Inflammatory macrophage (primary cell): Measurements from ENCODE around the gene TACC2.

Experiments used
- DNase-seq, 2 donors: peaks; one replicate each; pipeline ENCODE4 v3.0.0-alpha.2; 2020 to 2022

Gene TACC2

DNA sequence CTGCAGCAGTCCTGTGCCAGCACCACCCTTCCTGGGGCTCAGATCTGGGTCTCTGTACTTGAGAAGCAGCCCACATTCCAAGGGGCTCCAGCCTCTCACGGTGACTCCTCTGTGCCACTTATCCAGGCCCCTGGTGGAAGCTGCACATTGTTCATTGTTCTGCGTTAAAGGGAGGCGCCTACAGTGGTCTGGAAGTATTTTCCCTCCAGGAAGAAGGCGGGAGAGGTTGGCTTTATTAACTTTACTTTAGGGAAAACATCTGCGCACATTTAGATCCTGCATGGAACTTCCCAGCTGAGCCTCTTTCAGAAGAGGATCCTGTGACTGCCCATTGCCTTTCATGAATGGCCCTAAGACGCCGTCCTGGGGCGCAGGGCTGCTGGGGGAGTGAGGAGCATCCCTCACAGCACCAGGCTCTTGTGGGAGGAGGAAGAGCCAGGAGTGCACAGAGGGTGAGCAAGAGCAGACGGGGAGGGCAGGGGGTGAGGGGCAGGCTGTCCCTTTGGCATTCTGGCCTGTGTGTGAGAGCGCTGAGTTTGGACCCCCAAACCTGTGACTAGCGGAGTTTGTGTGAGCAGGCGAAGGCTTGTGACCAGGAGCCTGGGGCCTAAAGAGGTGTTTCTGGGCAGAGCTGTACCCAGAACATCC, 183.5 kb downstream of the TACC2 start:
- DNase-seq = no peak

DNA sequence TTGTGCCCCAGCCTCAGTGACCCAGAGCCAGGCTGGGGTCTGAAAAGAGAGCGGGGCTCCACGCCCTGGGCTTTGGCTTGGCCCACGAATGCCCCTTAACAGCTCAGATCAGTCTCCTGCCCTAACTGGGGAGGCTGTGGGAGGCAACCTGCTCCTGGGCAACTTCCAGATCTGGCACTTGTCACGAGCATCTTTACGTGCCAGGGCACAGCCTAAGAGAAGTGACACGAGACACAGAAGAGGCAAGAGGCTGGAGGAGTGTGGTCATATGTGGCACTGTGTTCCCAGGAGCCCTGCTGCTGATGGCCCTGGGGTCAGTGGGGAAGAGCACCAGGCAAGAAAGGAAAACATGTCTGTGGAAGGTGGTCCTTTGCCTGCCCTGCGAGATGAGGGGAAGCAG, 184.4 kb downstream of the TACC2 start:
- no peak for DNase-seq

DNA sequence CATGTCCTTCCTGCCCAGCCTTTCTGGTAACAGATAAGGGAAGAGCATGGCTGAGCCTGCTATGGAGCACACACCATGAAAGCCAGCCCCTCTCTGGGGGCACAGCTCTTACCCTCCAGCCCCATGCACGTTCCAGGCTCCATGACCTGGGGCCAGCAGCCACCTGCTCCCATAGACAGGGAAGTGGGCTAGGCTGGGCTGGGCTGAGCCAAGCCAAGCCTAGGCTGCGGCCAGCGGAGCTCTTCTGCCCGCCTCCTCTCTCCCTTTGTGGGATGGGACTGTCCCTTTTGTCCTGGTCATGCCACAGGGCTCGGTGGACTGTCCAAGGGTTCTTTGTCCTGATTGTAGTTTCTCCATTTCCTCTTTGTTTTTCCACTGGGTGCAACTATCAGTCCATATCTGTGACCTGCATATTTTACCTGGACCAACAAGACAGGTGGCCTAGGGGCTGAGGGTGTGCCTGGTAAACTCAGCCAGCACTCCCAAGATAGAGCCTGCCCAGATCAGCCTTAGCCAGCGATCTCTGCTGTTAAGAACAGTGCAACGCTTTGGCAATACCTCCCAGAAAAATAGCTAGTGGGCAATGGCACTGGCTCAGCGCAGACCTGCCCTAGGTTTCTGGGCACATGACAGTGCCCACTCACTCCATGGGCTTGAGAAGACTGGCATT, 184.9 kb downstream of the TACC2 start:
- no peak for DNase-seq

DNA sequence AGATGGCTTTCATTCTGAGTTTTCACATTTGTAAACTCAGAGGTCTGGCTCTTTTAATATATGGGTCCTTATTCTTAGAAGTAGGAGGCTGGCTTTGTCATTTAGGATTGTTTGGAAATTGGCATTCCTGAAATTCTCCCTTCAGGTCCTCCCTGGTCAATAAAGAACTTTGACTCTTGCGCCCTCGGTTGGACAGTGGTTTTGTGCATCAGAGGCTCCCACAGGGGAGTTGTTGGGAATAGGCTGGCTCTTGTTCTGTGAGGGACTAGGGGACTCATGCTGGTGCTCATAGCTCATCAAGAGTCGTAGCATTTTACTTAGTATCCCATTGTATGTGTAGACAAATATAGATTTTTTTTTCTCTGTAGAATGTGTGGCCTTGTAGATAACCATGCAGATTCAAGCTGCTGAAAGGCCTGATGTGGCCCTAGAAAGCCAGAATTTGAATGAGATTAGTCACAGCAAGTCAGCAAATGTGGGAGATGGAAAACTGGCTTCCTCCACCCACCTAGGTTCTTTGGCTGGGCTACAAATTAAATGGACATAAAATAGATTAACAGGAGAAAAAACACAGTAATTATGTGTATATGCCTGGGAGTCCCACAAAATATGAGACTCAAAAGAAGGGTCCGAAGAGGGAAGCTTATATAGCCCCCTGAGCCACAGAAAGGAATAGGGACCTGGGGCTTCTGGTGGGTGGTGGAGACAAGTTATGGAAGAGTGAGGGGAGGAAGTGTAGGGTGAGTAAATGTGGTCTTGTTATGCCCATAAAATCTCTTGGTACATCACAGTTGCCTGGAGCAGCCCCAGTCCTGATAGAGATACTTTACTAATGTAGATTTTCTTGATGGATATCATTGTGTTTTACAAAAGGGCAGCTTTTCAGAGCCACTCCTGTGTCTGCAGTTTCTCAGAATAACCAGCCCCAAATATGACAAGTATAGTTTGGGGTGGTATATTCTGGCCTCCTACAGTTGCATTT, 187.6 kb downstream of the TACC2 start:
- no peak for DNase-seq

DNA sequence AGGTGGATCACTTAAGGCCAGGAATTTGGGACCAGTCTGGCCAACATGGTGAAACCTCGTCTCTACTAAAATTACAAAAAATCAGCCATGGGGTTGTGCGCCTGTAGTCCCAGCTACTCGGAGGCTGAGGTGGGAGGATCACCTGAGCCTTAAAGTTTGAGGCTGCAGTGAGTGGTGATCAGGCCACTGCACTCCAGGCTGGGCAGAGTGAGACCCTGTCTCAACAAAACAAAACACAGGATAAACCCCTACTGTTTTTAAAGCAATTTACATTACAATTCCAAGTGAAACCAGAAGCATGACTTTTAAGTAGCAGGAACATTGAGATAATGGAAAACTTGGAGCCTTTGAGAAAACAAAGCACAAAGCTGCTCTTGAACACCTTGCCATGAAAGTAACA, 189.7 kb downstream of the TACC2 start:
- DNase-seq = no peak

DNA sequence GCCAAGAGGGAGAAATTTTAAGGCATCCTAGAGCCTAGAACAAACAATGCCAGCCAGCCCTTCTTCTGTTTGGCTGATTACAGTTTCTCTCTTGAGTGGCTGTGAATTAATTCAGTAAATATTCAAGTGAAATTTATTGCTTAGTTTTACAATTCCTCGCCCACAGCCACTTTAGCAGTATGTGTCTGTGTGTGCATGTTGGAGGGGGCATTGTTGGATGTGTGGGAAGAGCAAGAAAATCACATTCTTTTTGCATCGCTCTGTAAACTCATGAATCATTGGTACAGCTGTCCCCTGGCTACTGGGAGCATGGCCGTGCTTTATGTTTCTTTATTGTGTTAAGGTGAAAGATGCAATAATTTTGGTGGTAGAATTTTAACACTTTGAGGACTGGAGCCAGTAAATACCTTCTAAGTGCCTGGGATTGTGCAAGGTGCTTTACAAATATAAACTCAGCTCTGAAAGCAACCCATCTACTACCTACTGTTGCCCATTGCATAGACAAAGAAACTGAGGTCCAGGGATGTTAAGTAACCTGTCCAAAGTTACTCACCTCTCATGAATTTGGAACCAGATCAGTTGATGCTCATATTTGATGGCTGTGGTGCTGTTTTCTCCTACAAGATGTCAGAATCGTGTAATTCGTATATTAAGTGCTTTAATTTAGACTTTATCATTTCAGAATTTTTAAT, 192.2 kb downstream of the TACC2 start:
- no peak for DNase-seq

DNA sequence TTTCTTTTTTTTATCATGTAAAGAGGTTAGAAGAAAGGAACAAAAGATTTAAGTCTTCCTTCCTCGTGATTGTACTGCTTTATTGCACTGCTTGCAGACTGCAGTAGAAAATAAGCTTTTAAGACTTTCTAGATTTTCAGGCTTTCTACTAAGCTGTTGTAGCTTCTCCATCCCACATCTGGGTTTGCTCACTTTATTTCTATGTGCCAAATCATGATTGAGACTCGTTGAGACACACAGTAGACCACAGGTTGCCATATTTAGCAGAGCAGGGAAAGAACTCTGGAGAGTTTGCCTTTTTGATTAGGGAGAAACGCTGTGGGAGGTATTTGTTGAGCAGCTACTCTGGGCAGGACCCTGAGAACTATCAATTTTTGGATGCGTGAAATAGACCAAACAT, 192.9 kb downstream of the TACC2 start:
- DNase-seq = no peak

DNA sequence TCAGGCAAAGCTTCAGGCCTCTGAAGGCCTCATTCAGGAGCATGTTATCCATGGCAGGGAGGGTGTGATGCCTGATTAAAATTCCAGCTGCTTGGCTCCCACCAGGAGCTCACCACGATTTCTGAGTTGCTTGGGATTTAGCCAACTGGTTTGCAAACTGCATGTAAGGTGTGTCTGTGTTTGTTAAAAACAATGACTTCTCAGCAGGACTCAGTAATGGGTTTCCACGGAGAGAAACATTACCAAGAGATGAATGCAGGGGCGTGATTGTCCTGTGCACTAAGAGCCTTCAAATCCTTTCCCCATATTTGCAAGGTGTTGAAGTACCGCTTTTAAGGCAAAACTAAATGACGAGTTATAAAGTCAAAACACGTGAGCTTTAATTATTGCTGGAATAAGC, 193.3 kb downstream of the TACC2 start:
- no peak for DNase-seq

DNA sequence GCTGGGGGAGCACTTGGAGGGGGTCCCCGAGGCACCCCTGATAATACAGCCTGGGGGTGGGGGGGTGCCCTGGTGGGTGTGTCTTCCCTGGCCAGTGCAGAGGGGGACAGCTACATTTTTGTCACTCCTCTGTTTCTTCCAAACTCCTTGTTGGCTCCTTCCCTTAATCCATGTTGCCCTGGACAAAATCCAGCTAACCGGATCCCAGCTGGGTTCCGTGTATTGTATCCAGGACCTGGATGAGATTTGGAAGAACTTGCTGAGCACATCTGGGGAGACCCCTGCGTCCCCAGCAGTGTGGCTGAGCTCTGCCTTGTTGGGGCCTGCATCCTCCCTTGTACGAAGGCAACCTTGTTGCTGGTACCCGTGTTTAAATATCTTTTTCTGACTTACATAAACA, 195.3 kb downstream of the TACC2 start:
- no peak for DNase-seq

DNA sequence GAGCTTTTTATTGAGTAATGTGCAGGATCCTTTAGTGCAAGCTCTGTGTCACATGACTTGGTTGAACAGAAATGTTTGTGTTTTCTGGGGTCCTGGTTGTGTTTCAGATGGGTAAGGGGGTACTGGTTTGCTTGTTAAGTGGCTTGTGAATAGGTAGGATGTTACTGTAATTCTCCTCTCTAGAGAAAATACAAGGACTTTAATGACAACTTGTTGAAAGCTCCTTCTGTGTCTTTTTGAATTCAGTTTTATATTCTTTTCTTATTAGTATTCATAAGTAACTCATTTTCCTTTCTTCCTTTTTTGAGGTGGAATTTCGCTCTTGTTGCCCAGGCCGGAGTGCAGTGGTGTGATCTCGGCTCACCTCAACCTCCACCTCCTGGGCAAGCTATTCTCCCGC, 196.7 kb downstream of the TACC2 start:
- DNase-seq = no peak

DNA sequence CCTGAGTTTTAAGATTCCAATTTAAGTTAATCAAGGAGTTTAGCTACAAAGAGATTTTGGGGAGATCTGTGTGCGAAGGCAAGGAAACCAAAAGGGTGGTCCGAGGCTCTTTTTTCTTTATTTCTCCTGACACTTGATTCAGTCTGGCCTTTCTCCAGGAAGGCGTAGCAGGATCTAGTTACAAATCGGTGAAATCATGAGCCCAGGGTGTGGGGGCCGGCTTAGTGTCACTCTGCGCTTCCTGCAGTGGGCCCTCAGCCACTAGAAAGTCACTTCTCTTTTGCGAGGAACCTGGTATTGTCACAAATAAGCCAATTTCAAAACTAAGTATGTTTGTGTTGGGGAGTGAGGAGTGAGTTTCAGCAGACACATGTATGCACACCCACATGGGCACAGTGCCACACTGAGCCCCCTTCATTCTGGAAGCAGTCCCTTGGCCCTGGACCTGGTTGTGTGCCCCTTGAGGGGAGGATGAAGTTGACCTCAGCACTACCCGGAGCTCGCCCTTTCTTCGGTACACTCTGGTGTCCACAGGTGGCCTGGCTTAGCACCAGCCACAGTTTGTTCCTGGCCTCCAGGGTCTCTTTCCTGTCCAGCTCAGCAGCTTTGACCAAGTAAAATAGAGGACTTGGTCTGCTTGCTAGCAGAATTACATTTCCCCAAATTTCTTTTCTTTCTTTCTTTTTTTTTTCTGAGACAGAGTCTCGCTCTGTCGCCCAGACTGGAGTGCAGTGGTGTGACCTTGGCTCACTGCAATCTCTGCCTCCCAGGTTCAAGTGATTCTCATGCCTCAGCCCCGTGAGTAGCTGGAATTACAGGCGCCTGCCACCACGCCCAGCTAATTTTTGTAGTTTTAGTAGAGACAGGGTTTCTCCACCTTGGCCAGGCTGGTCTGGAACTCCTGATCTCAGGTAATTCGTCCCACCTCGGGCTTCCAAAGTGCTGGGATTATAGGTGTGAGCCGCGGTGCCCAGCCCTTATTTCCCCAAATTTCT, 198.2 kb downstream of the TACC2 start:
- DNase-seq = no peak

DNA sequence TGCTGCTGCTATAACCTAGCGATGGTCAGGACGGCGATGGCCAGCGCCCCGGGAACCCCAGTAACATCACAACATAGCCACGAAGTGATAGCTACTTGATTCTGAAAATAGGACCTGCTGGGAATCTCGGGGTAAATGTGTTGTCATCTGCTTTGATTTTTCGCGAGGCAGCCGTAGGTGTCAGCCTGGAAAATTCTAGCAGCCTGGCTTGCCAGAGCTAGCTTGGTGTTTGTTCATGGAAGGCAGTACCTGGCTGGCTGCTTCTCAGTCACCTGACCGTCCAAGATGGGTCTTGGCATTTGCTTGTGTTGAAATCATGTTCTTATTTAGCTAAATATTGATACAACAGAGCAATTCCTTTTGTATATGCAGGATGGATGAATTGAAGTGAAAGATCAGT, 199.7 kb downstream of the TACC2 start:
- no peak for DNase-seq

DNA sequence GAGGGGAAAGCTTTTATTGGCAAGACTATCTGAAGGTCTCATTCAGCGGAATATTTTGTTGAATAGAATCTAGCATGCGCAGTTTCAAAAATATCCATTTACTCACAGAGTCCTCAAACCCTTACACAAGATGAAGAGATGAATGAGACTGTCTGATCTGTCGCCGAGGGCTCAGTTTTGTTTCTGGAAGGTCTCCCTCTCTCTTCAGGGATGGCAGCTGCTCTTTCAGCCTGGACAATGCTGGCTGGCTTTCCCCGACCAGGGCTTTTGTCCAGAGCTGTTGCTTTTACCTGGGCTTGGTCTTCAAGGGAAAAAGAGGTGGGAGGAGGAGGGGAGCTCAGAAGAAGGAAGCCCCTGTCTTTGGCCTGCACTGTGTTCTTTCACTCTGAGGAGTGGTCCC, 200.2 kb downstream of the TACC2 start:
- no peak for DNase-seq

DNA sequence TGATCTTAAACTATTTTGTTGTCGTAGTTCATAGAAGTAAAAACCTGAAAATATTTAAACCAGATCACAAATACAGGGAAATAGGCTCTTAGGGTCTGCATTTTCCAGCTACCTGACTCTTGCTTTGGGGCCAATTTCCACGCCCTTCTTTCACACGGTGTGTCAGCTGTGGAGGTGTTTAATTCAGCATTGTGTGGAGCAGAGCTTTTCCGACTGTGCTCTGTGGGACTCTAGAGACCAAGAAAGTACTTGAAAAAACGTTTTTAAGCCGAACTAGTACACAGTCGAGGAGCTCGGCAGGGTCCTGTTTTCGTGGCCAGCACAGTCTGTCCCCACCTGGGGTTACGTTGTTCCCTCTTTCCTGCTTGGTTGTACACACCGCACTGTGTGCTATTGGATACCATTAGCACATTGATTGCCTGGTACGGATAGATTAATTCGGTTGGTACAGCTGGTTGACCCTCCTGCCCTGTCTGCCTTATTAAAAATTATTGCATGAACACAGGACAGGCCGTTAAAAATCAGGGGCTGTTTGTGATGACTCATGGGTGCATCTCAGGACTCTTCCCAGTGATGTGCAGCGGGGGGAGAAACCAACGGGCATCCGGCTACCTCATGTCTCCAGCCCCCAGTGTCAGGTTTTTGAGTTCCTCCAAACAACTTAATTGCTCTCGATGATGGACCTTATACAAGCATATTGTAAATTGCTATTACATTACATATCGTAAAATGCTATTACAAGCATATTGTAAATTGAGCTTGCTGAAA, 201.4 kb downstream of the TACC2 start:
- no peak for DNase-seq

DNA sequence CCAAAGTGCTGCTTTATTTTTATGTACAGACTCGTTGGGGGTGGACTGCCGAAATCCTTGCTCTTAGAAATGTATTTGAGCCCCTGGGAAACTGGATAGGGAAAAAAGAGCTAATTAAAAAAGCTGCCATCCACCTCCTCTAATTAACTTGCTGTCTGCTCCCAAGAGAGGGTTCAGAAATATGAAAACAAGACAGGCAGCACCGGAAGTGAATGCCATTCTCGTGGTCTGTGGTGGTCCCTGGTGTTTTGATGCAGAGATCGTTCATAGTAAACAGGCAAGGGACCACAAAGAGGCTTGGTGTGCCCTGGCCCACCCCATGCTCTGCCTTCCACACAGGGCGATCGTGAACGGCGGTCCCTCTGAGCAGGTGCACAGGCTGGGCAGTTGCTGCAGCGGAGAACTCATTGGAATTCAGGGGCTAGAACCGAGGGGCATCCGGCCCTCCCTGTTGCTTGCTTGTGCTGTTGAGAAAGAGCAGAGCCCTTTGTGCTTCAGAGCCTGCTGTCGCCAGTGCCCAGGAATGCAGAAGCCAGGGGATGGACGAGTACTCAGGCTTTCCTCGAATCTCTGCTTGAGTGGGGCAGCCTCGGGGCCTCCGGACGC, 203.1 kb downstream of the TACC2 start:
- DNase-seq = no peak

DNA sequence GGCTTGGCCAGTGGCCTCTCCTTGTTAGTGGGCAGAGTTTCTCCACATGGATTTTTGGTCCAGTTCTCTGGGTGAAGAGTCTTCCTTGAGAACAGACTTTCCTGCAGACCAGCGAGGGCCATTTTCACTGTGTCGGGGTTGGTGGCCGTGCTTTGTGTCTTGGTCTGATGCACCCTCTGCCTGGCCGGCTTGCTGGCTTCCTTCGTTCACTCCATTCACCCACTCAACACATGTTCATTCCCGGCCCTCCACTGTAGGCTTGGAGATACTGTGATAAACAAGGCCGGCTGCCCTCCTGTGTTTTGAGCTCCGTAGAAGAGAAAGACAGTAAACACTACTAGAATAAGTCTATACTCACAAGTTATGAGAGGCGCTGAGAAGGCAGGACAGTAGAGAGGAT, 205.3 kb downstream of the TACC2 start:
- no peak for DNase-seq

DNA sequence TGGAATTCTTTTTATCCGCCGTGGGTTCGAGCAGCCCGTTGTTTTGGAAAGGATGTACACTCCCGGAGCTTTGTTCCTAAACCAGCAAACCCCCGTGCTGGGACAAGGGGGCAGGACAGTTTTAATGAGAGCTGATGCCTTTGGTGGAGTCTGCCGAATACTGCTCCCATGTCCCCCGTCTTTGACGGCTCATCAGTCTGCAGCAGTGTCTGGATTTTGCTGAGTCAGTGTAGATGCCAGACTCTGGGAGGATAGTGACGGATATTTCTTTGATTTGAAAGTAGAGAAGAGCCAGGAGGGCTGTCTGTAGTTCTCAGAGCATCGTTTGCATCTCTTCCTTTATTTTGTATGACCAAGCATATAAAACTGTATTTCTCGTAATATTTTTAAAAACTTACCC, 207.3 kb downstream of the TACC2 start:
- no peak for DNase-seq

DNA sequence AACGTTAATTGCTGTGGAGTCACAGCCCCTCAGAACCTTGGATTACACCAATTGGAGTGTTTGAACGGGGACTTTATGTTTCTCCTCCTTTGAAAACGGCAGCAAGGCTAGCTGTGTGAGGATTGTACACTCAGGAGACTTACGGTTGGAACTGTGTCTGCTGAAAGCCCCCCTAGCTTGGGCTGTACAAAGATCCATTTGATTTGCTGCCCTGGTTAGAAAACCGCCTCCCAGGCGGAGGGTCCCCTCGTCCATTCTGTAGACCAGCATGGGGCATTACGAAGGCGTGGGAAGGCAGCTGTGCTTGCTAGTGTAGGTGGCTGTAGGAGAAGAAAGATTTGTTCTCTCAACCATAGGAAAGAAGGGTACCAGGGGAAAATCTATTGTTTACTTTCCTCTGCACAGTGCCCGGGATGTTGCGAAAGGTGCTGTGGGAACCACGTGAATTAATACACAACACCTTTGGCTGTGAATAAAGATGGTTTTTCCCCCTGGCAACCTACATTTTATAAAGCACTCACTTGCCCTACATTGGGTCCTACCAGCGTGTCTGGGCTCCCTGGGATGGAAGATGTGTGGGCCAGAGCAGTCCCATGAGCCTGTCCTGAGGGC, 208.8 kb downstream of the TACC2 start:
- DNase-seq = no peak

DNA sequence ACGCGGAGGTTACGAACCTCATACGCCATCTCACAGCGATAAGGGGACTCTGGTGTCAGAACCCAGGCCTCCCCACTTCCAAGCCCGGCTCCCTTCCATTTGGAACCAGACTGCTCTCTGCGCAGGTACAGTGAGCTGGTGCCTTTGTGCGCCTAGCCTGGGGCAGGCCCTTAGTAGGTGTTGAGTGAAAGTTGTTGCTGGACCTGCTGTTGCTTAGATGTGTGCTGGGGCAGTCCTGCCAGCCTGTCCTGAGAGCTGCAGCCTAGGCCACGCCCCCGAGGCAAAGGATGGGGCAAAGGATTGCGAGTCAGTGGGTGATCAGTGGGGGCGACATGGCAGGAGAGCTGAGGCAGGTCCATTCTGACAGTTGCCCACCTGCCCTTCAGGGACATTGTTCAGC, 209.7 kb downstream of the TACC2 start:
- DNase-seq = no peak

DNA sequence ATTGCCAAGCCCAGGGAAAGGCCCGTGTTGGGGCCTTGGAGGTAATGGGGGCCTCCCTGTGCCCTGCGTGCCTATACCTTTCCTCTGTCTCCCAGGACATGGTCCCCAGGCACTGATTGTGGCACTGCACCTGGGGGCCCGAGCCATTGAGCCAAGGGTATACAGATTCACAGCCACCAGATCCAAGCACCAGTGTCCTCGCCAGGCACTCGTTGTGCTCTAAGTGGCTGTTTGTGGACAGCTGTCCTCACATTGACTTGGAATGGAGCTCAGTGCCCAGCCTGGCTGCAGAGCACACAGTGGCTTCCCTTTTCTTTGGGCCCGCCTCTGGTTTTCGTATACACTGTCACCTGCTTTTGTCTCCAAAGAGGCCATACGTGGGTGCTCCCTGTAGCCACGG, 210.1 kb downstream of the TACC2 start:
- no peak for DNase-seq
